Fibroblast of peridontal ligament (primary cell): Measurements from ENCODE around the gene PJVK.
"Not testable (repeated sequence)": the region's sequence is repeated elsewhere in the genome, so short reads cannot be mapped to it uniquely, and the experiment has no call there.

Source experiments
- DNase-seq: peaks from one replicate; pipeline ENCODE4 v3.0.0-alpha.2; 2010; ENCODE audit errors: extremely low read depth

The PJVK gene

GRCh38 chr2:178450774-178451525 is at the start of gene PJVK, which contains the start of gene PRKRA:
PJVK (plus strand) TSS chr2:178451378; CDS start chr2:178453410, 2,032 bp downstream.
PRKRA (minus strand) TSS chr2:178451175; CDS start chr2:178451030, 145 bp downstream.
- peak; percentile 95 for DNase-seq

GRCh38 chr2:178401994-178402437 is 49.2 kb upstream of the PJVK start:
- DNase-seq: no peak

GRCh38 chr2:178403671-178404306 is 47.4 kb upstream of the PJVK start:
- no peak for DNase-seq

GRCh38 chr2:178404368-178404767 is 46.8 kb upstream of the PJVK start:
- DNase-seq: peak; percentile 78

- no peak for DNase-seq
These were observed 41.9 kb upstream of the PJVK start for GRCh38 chr2:178409261-178409660.

GRCh38 chr2:178412047-178412446 is 39.1 kb upstream of the PJVK start:
- no peak for DNase-seq

- DNase-seq: not testable (repeated sequence)
These were observed 38.7 kb upstream of the PJVK start for GRCh38 chr2:178412453-178412852.

- DNase-seq: peak; percentile 73
These were observed 37.5 kb upstream of the PJVK start for GRCh38 chr2:178413472-178414265.

GRCh38 chr2:178414266-178415247 is 36.6 kb upstream of the PJVK start:
- peak; percentile 96 for DNase-seq

GRCh38 chr2:178415979-178416378 is 35.2 kb upstream of the PJVK start:
- no peak for DNase-seq

- no peak for DNase-seq
These were observed 33.3 kb upstream of the PJVK start for GRCh38 chr2:178417916-178418315.

- DNase-seq: no peak
These were observed 32.8 kb upstream of the PJVK start for GRCh38 chr2:178418426-178418825.

- DNase-seq: peak; percentile 60
These were observed 32.1 kb upstream of the PJVK start for GRCh38 chr2:178419123-178419522.

- DNase-seq: no peak
These were observed 30.6 kb upstream of the PJVK start for GRCh38 chr2:178420463-178420999.

GRCh38 chr2:178422097-178422496 is 29.1 kb upstream of the PJVK start:
- no peak for DNase-seq

- not testable (repeated sequence) for DNase-seq
These were observed 27.4 kb upstream of the PJVK start for GRCh38 chr2:178423746-178424145.

- no peak for DNase-seq
These were observed 25.8 kb upstream of the PJVK start for GRCh38 chr2:178425255-178425827.

- no peak for DNase-seq
These were observed 24.8 kb upstream of the PJVK start for GRCh38 chr2:178426388-178426787.

GRCh38 chr2:178427458-178427857 is 23.7 kb upstream of the PJVK start:
- DNase-seq: no peak

GRCh38 chr2:178428396-178428806 is 22.8 kb upstream of the PJVK start:
- DNase-seq: no peak
